GM21619 (cell line): ENCODE measurements around the gene CNTNAP5.

ENCODE experiments used
- ATAC-seq: cut with Tn5 transposase; IDR thresholded peaks from one replicate; pipeline ENCODE4 v1.9.1; 2021; ENCODE audit not compliant: unreplicated experiment

The CNTNAP5 gene

GRCh38 chr2:124586835-124587234 is 561.7 kb downstream of the CNTNAP5 start:
- ATAC-seq, result no peak

GRCh38 chr2:124589971-124590370 is 564.9 kb downstream of the CNTNAP5 start:
- ATAC-seq, result no peak

GRCh38 chr2:124602759-124603158 is 577.7 kb downstream of the CNTNAP5 start:
- ATAC-seq, result no peak

- ATAC-seq, result no peak
Measured at GRCh38 chr2:124604940-124605339, 579.9 kb downstream of the CNTNAP5 start.

GRCh38 chr2:124607679-124608078 is 582.6 kb downstream of the CNTNAP5 start:
- no peak for ATAC-seq

GRCh38 chr2:124609667-124610066 is 584.6 kb downstream of the CNTNAP5 start:
- no peak for ATAC-seq

- no peak for ATAC-seq
Measured at GRCh38 chr2:124610141-124610540, 585.1 kb downstream of the CNTNAP5 start.

- ATAC-seq, result no peak
Measured at GRCh38 chr2:124610866-124611265, 585.8 kb downstream of the CNTNAP5 start.

GRCh38 chr2:124623560-124623959 is 598.5 kb downstream of the CNTNAP5 start:
- no peak for ATAC-seq

- ATAC-seq, result no peak
Measured at GRCh38 chr2:124625561-124625960, 600.5 kb downstream of the CNTNAP5 start.

GRCh38 chr2:124626993-124627392 is 601.9 kb downstream of the CNTNAP5 start:
- ATAC-seq, result no peak

GRCh38 chr2:124633812-124634211 is 608.7 kb downstream of the CNTNAP5 start:
- ATAC-seq, result no peak

GRCh38 chr2:124639524-124639923 is 614.4 kb downstream of the CNTNAP5 start:
- no peak for ATAC-seq

GRCh38 chr2:124640221-124640750 is 615.2 kb downstream of the CNTNAP5 start:
- ATAC-seq, result no peak

GRCh38 chr2:124646166-124646815 is 621.2 kb downstream of the CNTNAP5 start:
- no peak for ATAC-seq

GRCh38 chr2:124647245-124647644 is 622.2 kb downstream of the CNTNAP5 start:
- no peak for ATAC-seq

GRCh38 chr2:124647663-124648062 is 622.6 kb downstream of the CNTNAP5 start:
- no peak for ATAC-seq

- ATAC-seq, result no peak
Measured at GRCh38 chr2:124649001-124649400, 623.9 kb downstream of the CNTNAP5 start.

- no peak for ATAC-seq
Measured at GRCh38 chr2:124652099-124652498, 627.0 kb downstream of the CNTNAP5 start.

- ATAC-seq, result no peak
Measured at GRCh38 chr2:124658373-124658772, 633.3 kb downstream of the CNTNAP5 start.

- ATAC-seq, result no peak
Measured at GRCh38 chr2:124661558-124661957, 636.5 kb downstream of the CNTNAP5 start.

GRCh38 chr2:124662946-124663644 is 638.0 kb downstream of the CNTNAP5 start:
- ATAC-seq, result no peak

- no peak for ATAC-seq
Measured at GRCh38 chr2:124663645-124663997, 638.5 kb downstream of the CNTNAP5 start.
